HepG2 (cell line): ENCODE measurements around the gene PPP2R5E. TPM values are rescaled to one million over a fixed set of nuclear protein-coding genes. Genes with fewer than 3 reads are reported as not detected.

Experiments
- ATAC-seq: fragments of 200-7000 bp; cut with Tn5 transposase; 3 replicates; pipeline ENCODE4 v1.9.1; 2020; ENCODE audit warnings: mild to moderate bottlenecking, moderate library complexity
- BruUV-seq: library from RNA; stranded (reverse); fragments of 400-500 nt; replicated peaks from 2 replicates; lab custom pipeline; 2021; lab: Mats Ljungman, UMichigan
- CTCF ChIA-PET: fragments of 300-600 bp; formaldehyde crosslinking; extraction: SDS; loops from one replicate; lab custom pipeline; 2021; ENCODE audit warnings: low total read pairs, inconsistent platforms, low intra/inter-chr PET ratio; lab: Yijun Ruan, JAX
- POLR2A ChIA-PET: fragments of 350-600 bp; sonication (Branson Sonifier 250); formaldehyde crosslinking; loops from one replicate; lab custom pipeline; 2020; ENCODE audit warnings: antibody characterized with exemption, inconsistent platforms; lab: Yijun Ruan, JAX
- DNase-seq: peaks from one replicate; pipeline ENCODE4 v3.0.0-alpha.2; 2015; ENCODE audit warnings: low spot score
- FAIRE-seq: peaks from 3 replicates; lab custom pipeline; 2011; peaks lifted over from hg19 to GRCh38; lab: Jason Lieb, UNC
- H2AFZ ChIP-seq: one replicate; pipeline ENCODE4 v1.6.1; 2011; ENCODE audit warnings: low read length, inconsistent platforms
- H3K27ac ChIP-seq: fragments of 300-600 bp; 3 replicates; pipeline ENCODE4 v1.8.0; 2011; ENCODE audit warnings: mixed run types, mild to moderate bottlenecking, mixed read lengths, low read length, inconsistent platforms; ENCODE audit not compliant: insufficient read depth; ENCODE audit errors: extremely low read length
- H3K27me3 ChIP-seq, 2 experiments: fragments of 200-600 bp in 1 of 2; 2 replicates in 1 of 2; 3 replicates in 1 of 2; pipeline versions ENCODE4 v1.6.0 to v1.8.0; 2011; ENCODE audit warnings: low read length in 2 of 2, mild to moderate bottlenecking in 2 of 2, moderate library complexity in 2 of 2, inconsistent platforms in 1 of 2; ENCODE audit not compliant: insufficient read depth in 2 of 2, control insufficient read depth in 1 of 2
- H3K36me3 ChIP-seq, 2 experiments: fragments of 200-600 bp in 1 of 2; replicated peaks in 1 of 2; 2 replicates in 1 of 2; 3 replicates in 1 of 2; pipeline versions ENCODE4 v1.5.1 to v1.8.0; 2011; ENCODE audit warnings: low read length in 2 of 2, inconsistent platforms in 1 of 2; ENCODE audit not compliant: insufficient read depth in 2 of 2, control insufficient read depth in 1 of 2
- H3K4me1 ChIP-seq: 2 replicates; pipeline ENCODE4 v1.5.1; 2012; ENCODE audit warnings: low read length, inconsistent platforms; ENCODE audit not compliant: insufficient read depth
- H3K4me2 ChIP-seq: 2 replicates; pipeline ENCODE4 v1.6.0; 2011; ENCODE audit warnings: low read depth, low read length, inconsistent platforms
- H3K4me3 ChIP-seq, 3 experiments: fragments of 200-600 bp in 1 of 3; sonication (generic), shearing (Covaris generic) in 1 of 3; replicated peaks in 1 of 3; 2 replicates each; pipeline ENCODE4 v1.5.1; 2011 to 2016; ENCODE audit warnings: low read length in 3 of 3, inconsistent platforms in 2 of 3, low read depth in 2 of 3, mild to moderate bottlenecking in 2 of 3, control low read depth in 1 of 3, mixed read lengths in 1 of 3; ENCODE audit not compliant: insufficient read depth in 1 of 3
- H3K79me2 ChIP-seq: one replicate; pipeline ENCODE4 v1.6.1; 2011; ENCODE audit warnings: low read length, inconsistent platforms; ENCODE audit not compliant: insufficient read depth
- H3K9ac ChIP-seq: 2 replicates; pipeline ENCODE4 v1.6.0; 2011; ENCODE audit warnings: mild to moderate bottlenecking, low read depth, low read length, inconsistent platforms; ENCODE audit not compliant: insufficient read depth
- H3K9me3 ChIP-seq: 2 replicates; pipeline ENCODE4 v1.5.1; 2012; ENCODE audit warnings: mild to moderate bottlenecking, low read length
- H4K20me1 ChIP-seq: 2 replicates; pipeline ENCODE4 v1.6.0; 2011; ENCODE audit warnings: inconsistent platforms, mild to moderate bottlenecking, low read length, moderate library complexity; ENCODE audit not compliant: insufficient read depth
- CREB1 ChIP-seq, 2 experiments: fragments of 450-650 bp in 1 of 2; IDR thresholded peaks; 2 replicates each; pipeline ENCODE4 v1.6.1; 2016 to 2017; ENCODE audit warnings: control low read depth in 1 of 2, mild to moderate bottlenecking in 1 of 2, missing compliant biosample characterization in 1 of 2, missing genetic modification characterization in 1 of 2
- NFKBIZ ChIP-seq: IDR thresholded peaks from 2 replicates; pipeline ENCODE4 v1.6.1; 2018; ENCODE audit warnings: missing genetic modification reagents, missing compliant biosample characterization
- NONO ChIP-seq, 2 experiments: fragments of 450-650 bp in 1 of 2; sonication (generic) in 1 of 2; formaldehyde crosslinking in 1 of 2; IDR thresholded peaks in 1 of 2; conservative IDR thresholded peaks in 1 of 2; 2 replicates each; pipeline versions ENCODE4 v1.6.1 to v1.8.0; 2017 to 2022; ENCODE audit warnings: mild to moderate bottlenecking in 1 of 2, missing genetic modification reagents in 1 of 2, moderate library complexity in 1 of 2
- NR2F1 ChIP-seq, 2 experiments: fragments of 450-650 bp in 1 of 2; formaldehyde crosslinking in 1 of 2; IDR thresholded peaks; 2 replicates each; pipeline versions ENCODE4 v1.5.0 to v1.6.1; 2016 to 2020; ENCODE audit warnings: mild to moderate bottlenecking in 1 of 2, missing compliant biosample characterization in 1 of 2, missing genetic modification reagents in 1 of 2, moderate library complexity in 1 of 2
- TFAP4 ChIP-seq: sonication (generic); IDR thresholded peaks from 2 replicates; pipeline ENCODE4 v1.6.1; 2016; ENCODE audit warnings: low read depth, borderline replicate concordance
- ZNF629 ChIP-seq: sonication (generic); formaldehyde crosslinking; conservative IDR thresholded peaks from 2 replicates; pipeline ENCODE4 v1.5.0; 2020; ENCODE audit warnings: missing genetic modification reagents
- ZNF776 ChIP-seq: sonication (generic); formaldehyde crosslinking; IDR thresholded peaks from 2 replicates; pipeline ENCODE4 v1.4.0; 2020; ENCODE audit warnings: mild to moderate bottlenecking, missing genetic modification reagents
- WGBS: methylation state at CpG from one replicate; pipeline ENCODE4 v1.1.6; 2017; ENCODE audit warnings: low lambda C conversion rate; 5-methylcytosine and 5-hydroxymethylcytosine counted together
- in situ Hi-C: cut with HindIII; loops from 2 replicates; pipeline ENCODE4 v1.10.0; 2017; ENCODE audit warnings: low pct_unique_long_range_greater_than_20kb; ENCODE audit not compliant: extremely low pct_ligation_motif_present
- intact Hi-C: fragments of 100-400 bp; cut with micrococcal nuclease; formaldehyde crosslinking; loops from one replicate; pipeline ENCODE4 v1.10.0; 2022; ENCODE audit not compliant: unreplicated experiment
- polyA plus RNA-seq, 8 experiments: library from polyadenylated mRNA; depleted of rRNA in 3 of 8; stranded (reverse) in 7 of 8; unstranded in 1 of 8; fragments of >200 nt; fragmentation: Illumina TruSeq in 4 of 8; extraction: Trizol in 4 of 8; gene quantifications; 2 replicates each; pipeline versions ENCODE4 v1.2.1 to v1.2.3, GENCODE V29; 2011 to 2016; ENCODE audit warnings: low read depth in 4 of 8, missing spikeins in 1 of 8, mixed read lengths in 1 of 8; ENCODE audit not compliant: insufficient read depth in 1 of 8
- total RNA-seq, 5 experiments: library from RNA; depleted of rRNA; stranded (reverse); fragments of >200 nt; fragmentation: Illumina TruSeq; extraction: Trizol; gene quantifications; 2 replicates each; pipeline ENCODE4 v1.2.3, GENCODE V29; 2016; ENCODE audit warnings: low read depth in 1 of 5

PPP2R5E gene
- total and polyA plus RNA-seq, 2 of the 13 experiments (the other 11 are each of a cell fraction or from before 2014, with no cell fraction given): 8.9 to 11.0 TPM

GRCh38 chr14:63555572-63555971, 12.4 kb upstream of the PPP2R5E start:
- no peaks in the 10 kb centered on the region for H3K9me3 ChIP-seq
- ATAC-seq (no peak), DNase-seq (no peak), FAIRE-seq (no peak)
- H3K27me3 ChIP-seq: no peaks in the 10 kb centered on the region
- 65% methylated on average over 7 of the region's 7 CpGs for WGBS
- H3K27ac ChIP-seq: no peak overlapping the region
- CTCF ChIA-PET: no interaction called here
- intact Hi-C loops (no loop called here), in situ Hi-C loops (no loop called here)
- BruUV-seq: no TSS peak
- POLR2A ChIA-PET: no interaction called here
- no peak overlapping the region for H3K4me3 ChIP-seq
- H3K4me2 ChIP-seq: no peak overlapping the region
- H2AFZ ChIP-seq: no peak overlapping the region
- H3K4me1 ChIP-seq: no peaks in the 10 kb centered on the region
- TF ChIP-seq TFAP4 (no peak), NFKBIZ (no peak), ZNF629 (CRISPR knock-in tag) (no peak), CREB1 (IDR thresholded peaks at IDR 0.05) (peak; percentile 16; the same call in 1 of the 2 replicates), CREB1 (CRISPR knock-in tag; IDR thresholded peaks at IDR 0.05) (no peak)
- H3K9ac ChIP-seq: no peak overlapping the region
- H3K79me2 ChIP-seq: no peaks in the 10 kb centered on the region
- no peaks in the 10 kb centered on the region for H3K36me3 ChIP-seq
- no peaks in the 10 kb centered on the region for H4K20me1 ChIP-seq

- ChIA-PET POLR2A (interaction anchor here (1.1 kb wide), 1 partner anchor 18 kb away, joined by 3 read pairs; no protein-coding TSS in a partner anchor), CTCF (no interaction called here)
- no peak overlapping the region for H3K4me3 ChIP-seq
- no peak for ATAC-seq
- in situ Hi-C loops: no loop called here
- H3K9me3 ChIP-seq: no peaks in the 10 kb centered on the region
- DNase-seq: no peak
- H3K79me2 ChIP-seq: no peaks in the 10 kb centered on the region
- no peak for FAIRE-seq
- H3K4me1 ChIP-seq: peaks cover 17% of the 10 kb centered on the region
- no peak overlapping the region for H3K9ac ChIP-seq
- no peaks in the 10 kb centered on the region for H3K36me3 ChIP-seq
- intact Hi-C loops: no loop called here
- H4K20me1 ChIP-seq: no peaks in the 10 kb centered on the region
- BruUV-seq: no TSS peak
- H3K27me3 ChIP-seq: no peaks in the 10 kb centered on the region
- 81% methylated on average over 3 of the region's 3 CpGs for WGBS
- H3K27ac ChIP-seq: no peak overlapping the region
- no peak overlapping the region for H2AFZ ChIP-seq
- no peak overlapping the region for H3K4me2 ChIP-seq
- TF ChIP-seq NONO (IDR thresholded peaks at IDR 0.05) (no peak), NONO (CRISPR knock-in tag; conservative IDR thresholded peaks at IDR 0.05) (no peak), CREB1 (IDR thresholded peaks at IDR 0.05) (no peak), CREB1 (CRISPR knock-in tag; IDR thresholded peaks at IDR 0.05) (no peak), ZNF776 (CRISPR knock-in tag) (no peak), NR2F1 (CRISPR knock-in tag; IDR thresholded peaks at IDR 0.05) (no peak)
Observed at GRCh38 chr14:63551332-63551731, 8.2 kb upstream of the PPP2R5E start.
